MCF 10A (cell line): ENCODE measurements around the gene ST3GAL3. TPM values are rescaled to one million over a fixed set of nuclear protein-coding genes. Genes with fewer than 3 reads are reported as not detected.

Source experiments
- BruUV-seq: library from RNA; stranded (reverse); fragments of 400-500 nt; replicated peaks from 2 replicates; lab custom pipeline; 2021; lab: Mats Ljungman, UMichigan
- CTCF ChIA-PET: fragments of 300-600 bp; sonication (Branson Sonifier 250); formaldehyde crosslinking; extraction: SDS; loops from one replicate; lab custom pipeline; 2021; ENCODE audit warnings: antibody characterized with exemption, inconsistent platforms; lab: Yijun Ruan, JAX
- POLR2A ChIA-PET: fragments of 300-600, 350-650 bp; sonication (Branson Sonifier 250); formaldehyde crosslinking; extraction: SDS; loops from one replicate; lab custom pipeline; 2020; ENCODE audit warnings: antibody characterized with exemption, inconsistent platforms; lab: Yijun Ruan, JAX
- DNase-seq: peaks from one replicate; pipeline ENCODE4 v3.0.0-alpha.2; 2018; ENCODE audit not compliant: unreplicated experiment
- H3K27ac Mint-ChIP-seq: one replicate; pipeline ENCODE4 v1.8.0; 2022; ENCODE audit warnings: mild to moderate bottlenecking, low read depth, mixed read lengths; ENCODE audit not compliant: unreplicated experiment
- H3K27me3 Mint-ChIP-seq: one replicate; pipeline ENCODE4 v1.8.0; 2022; ENCODE audit warnings: mixed read lengths; ENCODE audit not compliant: insufficient read depth, unreplicated experiment
- H3K36me3 Mint-ChIP-seq: one replicate; pipeline ENCODE4 v1.8.0; 2022; ENCODE audit warnings: mild to moderate bottlenecking, moderate library complexity, mixed read lengths; ENCODE audit not compliant: insufficient read depth, unreplicated experiment
- H3K4me1 Mint-ChIP-seq: one replicate; pipeline ENCODE4 v1.8.0; 2022; ENCODE audit warnings: mixed read lengths; ENCODE audit not compliant: insufficient read depth, unreplicated experiment
- H3K4me3 Mint-ChIP-seq: one replicate; pipeline ENCODE4 v1.8.0; 2022; ENCODE audit warnings: mild to moderate bottlenecking, moderate library complexity, mixed read lengths; ENCODE audit not compliant: unreplicated experiment
- H3K9me3 Mint-ChIP-seq: one replicate; pipeline ENCODE4 v1.8.0; 2022; ENCODE audit warnings: mixed read lengths; ENCODE audit not compliant: unreplicated experiment
- intact Hi-C: fragments of 100-400 bp; cut with micrococcal nuclease; formaldehyde crosslinking; loops from 2 replicates; pipeline ENCODE4 v1.14.1; 2022
- total RNA-seq: library from RNA; stranded (reverse); gene quantifications from 2 replicates; pipeline ENCODE4 v1.2.3, GENCODE V29; 2022
- TF ChIP-seq, protein P1 (sequence below): fragments of 200-600 bp; IDR thresholded peaks from one replicate; pipeline ENCODE4 v1.8.0; 2022; ENCODE audit warnings: antibody characterized with exemption, mild to moderate bottlenecking; ENCODE audit not compliant: unreplicated experiment

Gene ST3GAL3
- total RNA-seq, 1 experiment from 2014 or later = 24.2 TPM

GRCh38 chr1:43962324-43962723 is 255.0 kb downstream of the ST3GAL3 start:
- POLR2A ChIA-PET = no interaction called here
- H3K36me3 Mint-ChIP-seq = peaks cover 12% of the 10 kb centered on the region
- H3K27me3 Mint-ChIP-seq = no peaks in the 10 kb centered on the region
- DNase-seq = no peak
- TF ChIP-seq, protein P1, sequence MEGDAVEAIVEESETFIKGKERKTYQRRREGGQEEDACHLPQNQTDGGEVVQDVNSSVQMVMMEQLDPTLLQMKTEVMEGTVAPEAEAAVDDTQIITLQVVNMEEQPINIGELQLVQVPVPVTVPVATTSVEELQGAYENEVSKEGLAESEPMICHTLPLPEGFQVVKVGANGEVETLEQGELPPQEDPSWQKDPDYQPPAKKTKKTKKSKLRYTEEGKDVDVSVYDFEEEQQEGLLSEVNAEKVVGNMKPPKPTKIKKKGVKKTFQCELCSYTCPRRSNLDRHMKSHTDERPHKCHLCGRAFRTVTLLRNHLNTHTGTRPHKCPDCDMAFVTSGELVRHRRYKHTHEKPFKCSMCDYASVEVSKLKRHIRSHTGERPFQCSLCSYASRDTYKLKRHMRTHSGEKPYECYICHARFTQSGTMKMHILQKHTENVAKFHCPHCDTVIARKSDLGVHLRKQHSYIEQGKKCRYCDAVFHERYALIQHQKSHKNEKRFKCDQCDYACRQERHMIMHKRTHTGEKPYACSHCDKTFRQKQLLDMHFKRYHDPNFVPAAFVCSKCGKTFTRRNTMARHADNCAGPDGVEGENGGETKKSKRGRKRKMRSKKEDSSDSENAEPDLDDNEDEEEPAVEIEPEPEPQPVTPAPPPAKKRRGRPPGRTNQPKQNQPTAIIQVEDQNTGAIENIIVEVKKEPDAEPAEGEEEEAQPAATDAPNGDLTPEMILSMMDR = no peak
- intact Hi-C loops = no loop called here
- H3K4me1 Mint-ChIP-seq = no peaks in the 10 kb centered on the region
- no TSS peak for BruUV-seq
- H3K4me3 Mint-ChIP-seq = no peak overlapping the region
- CTCF ChIA-PET = interaction anchor here (1.7 kb wide), 1 partner anchor 28 kb away, joined by 10 read pairs; no protein-coding TSS in a partner anchor
- no peaks in the 10 kb centered on the region for H3K9me3 Mint-ChIP-seq
- no peak overlapping the region for H3K27ac Mint-ChIP-seq

- intact Hi-C loops = no loop called here
- TF ChIP-seq, protein P1 = no peak
- Mint-ChIP-seq H3K9me3 (no peaks in the 10 kb centered on the region), H3K27me3 (no peaks in the 10 kb centered on the region), H3K36me3 (peaks cover 12% of the 10 kb centered on the region), H3K4me1 (no peaks in the 10 kb centered on the region), H3K27ac (no peak overlapping the region), H3K4me3 (no peak overlapping the region)
- CTCF ChIA-PET = interaction anchor here (1.7 kb wide), 1 partner anchor 29 kb away, joined by 10 read pairs; no protein-coding TSS in a partner anchor
- POLR2A ChIA-PET = no interaction called here
- no TSS peak for BruUV-seq
- DNase-seq = no peak
Measured at GRCh38 chr1:43963006-43963405, 255.7 kb downstream of the ST3GAL3 start.

GRCh38 chr1:43963890-43964289 is 256.6 kb downstream of the ST3GAL3 start:
- ChIA-PET CTCF (interaction anchor here (1.2 kb wide), 1 partner anchor 11 kb away, joined by 4 read pairs; the partner anchor contains the start of gene ATP6V0B), POLR2A (interaction anchor here (0.7 to 1.0 kb wide), 2 partner anchors 11 to 13 kb away, joined by 3 to 8 read pairs; partner anchors contain the start of gene ATP6V0B)
- Mint-ChIP-seq H3K27ac (no peak overlapping the region), H3K4me1 (no peaks in the 10 kb centered on the region), H3K36me3 (peaks cover 12% of the 10 kb centered on the region), H3K27me3 (no peaks in the 10 kb centered on the region), H3K4me3 (no peak overlapping the region), H3K9me3 (no peaks in the 10 kb centered on the region)
- intact Hi-C loops = no loop called here
- BruUV-seq = no TSS peak
- no peak for DNase-seq
- TF ChIP-seq, protein P1 = no peak

GRCh38 chr1:43965316-43965715 is 258.0 kb downstream of the ST3GAL3 start:
- Mint-ChIP-seq H3K4me3 (no peak overlapping the region), H3K9me3 (no peaks in the 10 kb centered on the region), H3K4me1 (no peaks in the 10 kb centered on the region), H3K27ac (no peak overlapping the region), H3K27me3 (no peaks in the 10 kb centered on the region), H3K36me3 (peaks cover 12% of the 10 kb centered on the region)
- TF ChIP-seq, protein P1 = no peak
- BruUV-seq = no TSS peak
- CTCF ChIA-PET = no interaction called here
- POLR2A ChIA-PET = no interaction called here
- DNase-seq = no peak
- intact Hi-C loops = no loop called here
